Kidney (tissue), 14 donors: ENCODE data around the gene ACADVL. TPM values are rescaled to one million over a fixed set of nuclear protein-coding genes. Genes with fewer than 3 reads are reported as not detected.
A peak's percentile ranks its signal among the peaks of the same experiment; 100 is the strongest.

ENCODE experiments used
- DNase-seq, 5 donors: peaks; one replicate each; pipeline ENCODE4 v3.0.0-alpha.2; 2013 to 2020
- FAIRE-seq: peaks from 2 replicates; lab custom pipeline; 2012; peaks lifted over from hg19 to GRCh38; lab: Jason Lieb, UNC
- H3K27ac ChIP-seq, 2 donors: one replicate each; pipeline ENCODE4 v1.7.0; 2013; ENCODE audit warnings: low read depth in 2 of 2, low read length in 2 of 2, inconsistent platforms in 1 of 2
- H3K27me3 ChIP-seq: one replicate; pipeline ENCODE4 v1.7.1; 2013; ENCODE audit warnings: low read length, inconsistent platforms; ENCODE audit not compliant: control insufficient read depth, insufficient read depth
- H3K36me3 ChIP-seq, 3 donors: one replicate each; pipeline versions ENCODE4 v1.7.0 to v1.7.1; 2013; ENCODE audit warnings: low read length in 3 of 3, control low read depth in 1 of 3, inconsistent platforms in 1 of 3; ENCODE audit not compliant: insufficient read depth in 3 of 3, control insufficient read depth in 2 of 3
- H3K4me1 ChIP-seq, 3 donors: one replicate each; pipeline versions ENCODE4 v1.7.0 to v1.7.1; 2013; ENCODE audit warnings: low read length in 3 of 3, inconsistent platforms in 1 of 3, low read depth in 1 of 3; ENCODE audit not compliant: control insufficient read depth in 2 of 3, insufficient read depth in 2 of 3
- H3K4me3 ChIP-seq, 3 donors: one replicate each; pipeline versions ENCODE4 v1.7.0 to v1.8.1; 2013; ENCODE audit warnings: low read length in 3 of 3, control low read depth in 1 of 3, inconsistent platforms in 1 of 3
- H3K9ac ChIP-seq, 3 donors: one replicate each; pipeline versions ENCODE4 v1.7.0 to v1.7.1; 2013; ENCODE audit warnings: low read length in 3 of 3, control low read depth in 1 of 3, inconsistent platforms in 1 of 3
- H3K9me3 ChIP-seq, 3 donors: one replicate each; pipeline versions ENCODE4 v1.7.0 to v1.7.1; 2013; ENCODE audit warnings: low read length in 3 of 3, control low read depth in 1 of 3, inconsistent platforms in 1 of 3; ENCODE audit not compliant: control insufficient read depth in 2 of 3, insufficient read depth in 1 of 3
- CTCF ChIP-seq: IDR thresholded peaks from 3 replicates; pipeline ENCODE4 v1.5.1; 2012; ENCODE audit warnings: mild to moderate bottlenecking, moderate library complexity, borderline replicate concordance; ENCODE audit not compliant: insufficient read depth; ENCODE audit errors: extremely low read depth
- intact Hi-C: fragments of 100-400 bp; cut with DNase I; formaldehyde crosslinking; loops from one replicate; pipeline ENCODE4 v1.11.1; 2022
- polyA plus RNA-seq: library from polyadenylated mRNA; stranded (reverse); fragments of 350-450 nt; fragmentation: Illumina TruSeq; extraction: RNeasy Lipid Tissue Mini Kit (QIAGEN cat#74804); gene quantifications from one replicate; pipeline ENCODE4 v1.2.3, GENCODE V29; 2014; ENCODE audit warnings: low read depth, low replicate concordance; ENCODE audit not compliant: insufficient read depth
- total RNA-seq: library from RNA; stranded (reverse); fragmentation: NEBNext Ultra II Directional; extraction: Animal tissue kit (Norgen Biotek cat#: 25700); gene quantifications from one replicate; pipeline ENCODE4 v1.2.1, GENCODE V29; 2021
- donor health status: control.
- donor health status: control.
- donor health status: control.
- donor health status: control.
- donor health status: control.
- donor health status: DM: yes; HTN: yes; CAD: no.
- donor health status: Normal renal cell carcinoma (clear cell type).

Gene ACADVL
- total and polyA plus RNA-seq, 2 donors from 2014 or later = 689 to 1,202 TPM

GRCh38 chr17:7223375-7223774 is 3.6 kb downstream of the ACADVL start:
- Histone ChIP-seq H3K4me3 (no peak overlapping the region), H3K4me1 (peaks cover 4 to 41% (median 28%) of the 10 kb centered on the region in 3 donors), H3K9me3 (no peaks in the 10 kb centered on the region), H3K27ac (peak overlapping the region in 1 of 2 donors; percentile 28), H3K9ac (no peak overlapping the region), H3K36me3 (peaks cover 5 to 55% (median 38%) of the 10 kb centered on the region in 3 donors), H3K27me3 (no peaks in the 10 kb centered on the region)
- DNase-seq = no peak
- FAIRE-seq = no peak
- TF ChIP-seq CTCF = no peak
- intact Hi-C loops = no loop called here

- Histone ChIP-seq H3K4me3 (no peak overlapping the region), H3K36me3 (peaks cover 5 to 62% (median 42%) of the 10 kb centered on the region in 3 donors), H3K27ac (no peak overlapping the region), H3K9me3 (no peaks in the 10 kb centered on the region), H3K4me1 (peaks cover 2 to 39% (median 21%) of the 10 kb centered on the region in 3 donors), H3K9ac (no peak overlapping the region), H3K27me3 (no peaks in the 10 kb centered on the region)
- intact Hi-C loops = no loop called here
- TF ChIP-seq CTCF = no peak
- FAIRE-seq (no peak), DNase-seq (peak in 1 of 5 donors; percentile 78)
Observed at GRCh38 chr17:7224110-7224509, 4.4 kb downstream of the ACADVL start.

GRCh38 chr17:7224661-7225111 is 4.9 kb downstream of the ACADVL start:
- Histone ChIP-seq H3K27ac (no peak overlapping the region), H3K4me3 (no peak overlapping the region), H3K36me3 (peaks cover 5 to 68% (median 47%) of the 10 kb centered on the region in 3 donors), H3K9me3 (no peaks in the 10 kb centered on the region), H3K27me3 (no peaks in the 10 kb centered on the region), H3K9ac (no peak overlapping the region), H3K4me1 (peaks cover 0 to 34% (median 17%) of the 10 kb centered on the region in 3 donors)
- FAIRE-seq (no peak), DNase-seq (peak in 1 of 5 donors; percentile 64)
- no peak for TF ChIP-seq CTCF
- intact Hi-C loops = no loop called here
